SK-N-MC (cell line): Measurements from ENCODE around the gene CLEC7A.

Experiments used
- EZH2 ChIP-seq: fragments of 200-600 bp; sonication (generic); IDR thresholded peaks from one replicate; pipeline ENCODE4 v1.6.1; 2017; ENCODE audit warnings: antibody characterized with exemption
- FOXP2 ChIP-seq: optimal IDR thresholded peaks from 2 replicates; pipeline ENCODE3; 2011; ENCODE audit warnings: mild to moderate bottlenecking, moderate library complexity; ENCODE audit not compliant: insufficient read depth; ENCODE audit errors: extremely low read length, control extremely low read depth

DNA sequence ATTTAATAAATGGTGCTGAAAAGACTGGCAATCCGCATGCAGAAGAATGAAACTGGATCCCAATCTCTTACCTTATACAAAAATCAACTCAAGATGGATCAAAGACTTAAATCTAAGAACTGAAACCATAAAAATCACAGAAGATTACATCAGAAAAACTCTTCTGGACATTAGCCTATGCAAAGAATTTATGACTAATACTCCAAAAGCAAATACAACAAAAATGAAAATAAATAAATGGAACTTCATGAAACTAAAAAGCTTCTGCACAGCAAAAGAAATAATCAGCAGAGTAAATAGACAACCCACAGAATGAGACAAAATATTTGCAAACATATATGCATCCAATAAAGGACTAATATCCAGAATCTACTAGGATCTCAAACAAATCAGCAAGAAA is 16.9 kb downstream of the CLEC7A start:
- TF ChIP-seq EZH2 (no peak), FOXP2 (no peak)
